ENCODE results near the gene FES.
A peak's percentile ranks its signal among the peaks of the same experiment; 100 is the strongest.

Gene FES

DNA sequence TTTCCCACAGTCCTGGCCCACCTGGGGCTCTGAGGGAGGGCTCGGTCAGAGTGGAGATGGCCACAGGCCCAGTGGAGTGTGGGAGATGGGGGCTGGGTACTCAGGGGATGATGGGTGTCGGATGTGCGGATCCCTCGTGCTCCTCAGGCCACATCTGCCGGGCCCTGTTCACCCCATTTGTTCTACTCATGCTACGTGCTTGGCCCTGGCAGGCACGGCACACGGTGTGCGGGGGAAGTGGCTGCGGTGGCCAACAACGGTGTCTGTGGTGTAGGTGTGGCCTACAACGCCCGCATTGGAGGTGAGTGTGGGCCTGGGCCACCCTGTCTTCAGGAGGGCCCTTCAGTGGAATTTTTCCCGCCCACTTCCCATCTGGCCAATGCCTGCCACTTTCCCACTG is 7.0 kb upstream of the FES start:
- DNase-seq, result no peak

GRCh38 chr15:90877996-90878395 is 6.3 kb upstream of the FES start:
- no peak for DNase-seq

GRCh38 chr15:90878660-90879059 is 5.6 kb upstream of the FES start:
- DNase-seq, result no peak

DNA sequence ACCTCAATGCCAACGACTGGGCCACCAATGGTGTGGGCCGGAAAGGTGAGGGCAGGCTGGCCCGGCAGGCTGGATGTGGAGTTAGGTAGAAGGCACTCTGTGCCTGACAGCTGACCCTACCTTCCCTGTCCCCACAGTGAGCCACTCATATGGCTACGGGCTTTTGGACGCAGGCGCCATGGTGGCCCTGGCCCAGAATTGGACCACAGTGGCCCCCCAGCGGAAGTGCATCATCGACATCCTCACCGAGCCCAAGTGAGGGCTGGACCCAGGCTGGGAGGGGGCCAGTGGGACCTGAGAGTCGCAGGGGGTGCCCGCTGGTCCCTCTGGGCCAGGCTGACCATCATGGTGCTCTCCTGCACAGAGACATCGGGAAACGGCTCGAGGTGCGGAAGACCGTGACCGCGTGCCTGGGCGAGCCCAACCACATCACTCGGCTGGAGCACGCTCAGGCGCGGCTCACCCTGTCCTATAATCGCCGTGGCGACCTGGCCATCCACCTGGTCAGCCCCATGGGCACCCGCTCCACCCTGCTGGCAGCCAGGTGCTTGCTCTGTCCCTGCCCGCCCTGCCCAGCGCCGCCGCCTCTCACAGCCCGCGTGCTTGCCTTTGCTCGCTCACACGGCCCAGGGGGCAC is 4.5 kb upstream of the FES start:
- DNase-seq, result no peak

DNA sequence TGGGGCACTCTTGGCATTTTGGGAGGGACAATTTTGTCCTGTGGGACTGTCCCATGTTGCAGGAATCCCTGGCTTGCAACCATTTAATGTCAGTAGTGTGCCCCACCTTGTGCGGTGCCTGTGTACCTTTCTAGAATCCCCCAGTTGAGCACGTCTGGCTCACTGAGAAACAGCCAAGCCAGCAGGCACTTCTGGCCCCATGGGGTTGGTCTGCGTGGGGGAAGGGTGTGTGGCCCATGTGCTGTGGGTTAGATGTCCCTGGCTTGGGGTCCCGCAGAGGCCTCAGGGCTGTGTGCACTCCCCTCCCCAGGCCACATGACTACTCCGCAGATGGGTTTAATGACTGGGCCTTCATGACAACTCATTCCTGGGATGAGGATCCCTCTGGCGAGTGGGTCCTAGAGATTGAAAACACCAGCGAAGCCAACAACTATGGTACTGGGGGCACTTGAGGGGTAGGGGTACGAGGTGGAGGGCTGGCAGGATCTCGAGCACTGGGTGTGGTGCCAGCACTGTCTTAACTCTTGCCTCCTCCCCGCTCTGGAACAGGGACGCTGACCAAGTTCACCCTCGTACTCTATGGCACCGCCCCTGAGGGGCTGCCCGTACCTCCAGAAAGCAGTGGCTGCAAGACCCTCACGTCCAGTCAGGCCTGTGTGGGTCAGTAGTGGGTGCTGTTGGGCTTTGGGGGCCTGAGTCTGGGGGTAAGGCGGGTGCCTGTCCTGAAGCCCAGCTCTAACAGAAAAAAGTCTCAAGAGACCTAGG is 3.7 kb upstream of the FES start:
- DNase-seq, result no peak

- DNase-seq, result no peak
Measured at GRCh38 chr15:90881181-90881977, 2.9 kb upstream of the FES start.

GRCh38 chr15:90881978-90882721 is 2.2 kb upstream of the FES start:
- DNase-seq, result no peak

DNA sequence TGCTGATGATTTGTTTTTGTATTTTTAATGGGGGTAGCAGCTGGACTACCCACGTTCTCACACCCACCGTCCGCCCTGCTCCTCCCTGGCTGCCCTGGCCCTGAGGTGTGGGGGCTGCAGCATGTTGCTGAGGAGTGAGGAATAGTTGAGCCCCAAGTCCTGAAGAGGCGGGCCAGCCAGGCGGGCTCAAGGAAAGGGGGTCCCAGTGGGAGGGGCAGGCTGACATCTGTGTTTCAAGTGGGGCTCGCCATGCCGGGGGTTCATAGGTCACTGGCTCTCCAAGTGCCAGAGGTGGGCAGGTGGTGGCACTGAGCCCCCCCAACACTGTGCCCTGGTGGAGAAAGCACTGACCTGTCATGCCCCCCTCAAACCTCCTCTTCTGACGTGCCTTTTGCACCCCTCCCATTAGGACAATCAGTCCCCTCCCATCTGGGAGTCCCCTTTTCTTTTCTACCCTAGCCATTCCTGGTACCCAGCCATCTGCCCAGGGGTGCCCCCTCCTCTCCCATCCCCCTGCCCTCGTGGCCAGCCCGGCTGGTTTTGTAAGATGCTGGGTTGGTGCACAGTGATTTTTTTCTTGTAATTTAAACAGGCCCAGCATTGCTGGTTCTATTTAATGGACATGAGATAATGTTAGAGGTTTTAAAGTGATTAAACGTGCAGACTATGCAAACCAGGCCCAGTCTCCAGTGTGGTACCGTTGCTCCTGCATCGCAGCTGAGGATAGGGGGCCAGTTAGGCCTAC is 1.4 kb upstream of the FES start:
- no peak for DNase-seq

GRCh38 chr15:90883526-90883975 is 753 bp upstream of the FES start:
- DNase-seq, result no peak

DNA sequence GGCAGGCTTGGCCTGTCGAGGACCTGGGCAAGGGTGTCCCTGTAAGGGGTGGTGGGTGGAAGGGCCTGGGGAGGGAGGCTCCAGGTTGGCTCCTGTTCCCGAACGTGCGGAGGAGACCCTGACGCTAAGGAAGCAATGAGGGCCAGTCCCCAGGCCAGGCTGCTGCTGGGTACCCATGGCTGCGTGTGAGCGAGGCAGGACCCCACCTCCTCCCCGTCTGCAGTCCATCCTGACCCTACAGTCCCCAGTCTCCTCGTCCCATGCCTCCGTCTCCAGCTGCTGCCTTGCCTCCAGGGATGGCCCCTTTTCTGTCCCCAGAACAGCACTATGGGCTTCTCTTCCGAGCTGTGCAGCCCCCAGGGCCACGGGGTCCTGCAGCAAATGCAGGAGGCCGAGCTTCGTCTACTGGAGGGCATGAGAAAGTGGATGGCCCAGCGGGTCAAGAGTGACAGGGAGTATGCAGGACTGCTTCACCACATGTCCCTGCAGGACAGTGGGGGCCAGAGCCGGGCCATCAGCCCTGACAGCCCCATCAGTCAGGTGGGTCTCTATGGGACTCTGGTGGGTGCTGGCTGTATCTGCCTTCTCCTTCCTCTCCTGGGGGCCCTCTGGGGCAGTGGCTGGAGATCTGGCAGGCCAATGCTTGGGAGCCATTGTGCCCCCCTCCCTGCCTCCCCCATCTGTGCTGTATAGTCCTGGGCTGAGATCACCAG is 571 bp downstream of the FES start:
- DNase-seq, result no peak

DNA sequence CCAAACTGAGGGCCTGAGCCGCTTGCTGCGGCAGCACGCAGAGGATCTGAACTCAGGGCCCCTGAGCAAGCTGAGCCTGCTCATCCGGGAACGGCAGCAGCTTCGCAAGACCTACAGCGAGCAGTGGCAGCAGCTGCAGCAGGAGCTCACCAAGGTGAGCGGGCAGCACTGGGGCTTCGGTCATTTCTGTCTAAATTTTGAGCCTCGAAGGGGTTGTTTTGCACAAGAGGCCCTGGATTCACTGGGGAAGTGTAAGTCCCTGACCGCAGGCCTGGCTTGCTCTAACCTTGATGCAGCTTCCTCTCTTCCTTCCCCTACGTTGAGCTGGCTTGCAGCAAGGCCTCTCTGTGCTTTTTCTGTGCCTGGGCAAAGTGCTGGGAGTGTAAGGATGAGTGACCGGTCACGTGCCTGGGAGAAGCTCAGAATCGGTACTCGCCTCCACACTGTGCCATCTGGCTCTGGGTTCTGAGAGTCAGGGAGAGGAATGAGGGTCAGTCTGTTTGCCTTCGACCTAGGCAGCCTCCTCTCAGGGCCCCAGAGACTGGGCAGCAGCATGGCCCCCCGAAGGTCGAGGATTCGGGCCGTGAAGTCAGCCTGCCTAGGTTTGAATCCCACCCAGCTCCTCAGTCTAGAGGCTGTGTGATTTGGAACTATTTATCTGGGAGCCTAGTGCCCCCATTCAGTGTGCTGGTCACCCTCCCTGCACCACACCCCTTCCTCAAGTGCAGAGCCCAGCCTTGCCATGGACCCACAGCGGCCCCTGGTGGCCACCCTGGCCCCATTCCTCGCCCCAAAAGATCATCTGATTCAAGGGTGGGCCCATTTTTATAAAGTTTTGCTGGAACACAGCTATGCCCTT is 1.4 kb downstream of the FES start:
- peak; percentile 88 for DNase-seq

DNA sequence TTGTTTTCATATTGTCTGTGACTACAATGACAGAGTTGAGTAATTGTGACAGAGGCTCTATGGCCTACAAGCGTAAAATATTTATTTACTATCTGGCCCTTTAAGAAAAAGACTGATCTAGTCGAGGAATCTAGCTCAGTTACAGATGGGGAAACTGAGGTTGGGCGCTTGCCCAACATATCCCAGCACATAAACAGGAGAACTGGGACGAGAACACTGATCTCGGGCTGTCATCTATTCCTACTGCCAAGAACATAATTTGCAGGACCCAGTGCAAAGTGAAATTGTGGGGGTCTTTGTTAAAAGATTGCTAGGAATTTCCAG is 1.9 kb downstream of the FES start:
- DNase-seq, result no peak

DNA sequence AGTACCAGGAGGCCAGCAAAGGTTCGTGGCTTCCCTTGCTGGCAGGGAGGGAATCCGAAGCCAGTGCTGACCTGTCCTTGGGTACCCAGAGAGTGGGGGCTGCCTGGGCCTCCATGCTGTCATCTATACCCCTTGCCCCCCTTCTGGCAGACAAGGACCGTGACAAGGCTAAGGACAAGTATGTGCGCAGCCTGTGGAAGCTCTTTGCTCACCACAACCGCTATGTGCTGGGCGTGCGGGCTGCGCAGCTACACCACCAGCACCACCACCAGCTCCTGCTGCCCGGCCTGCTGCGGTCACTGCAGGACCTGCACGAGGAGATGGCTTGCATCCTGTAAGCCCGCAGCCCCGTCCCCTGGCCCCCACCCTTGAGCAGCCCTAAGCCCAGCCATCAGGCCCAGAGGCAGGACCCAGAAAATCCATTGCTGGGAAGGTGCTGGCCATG is 2.8 kb downstream of the FES start:
- no peak for DNase-seq

DNA sequence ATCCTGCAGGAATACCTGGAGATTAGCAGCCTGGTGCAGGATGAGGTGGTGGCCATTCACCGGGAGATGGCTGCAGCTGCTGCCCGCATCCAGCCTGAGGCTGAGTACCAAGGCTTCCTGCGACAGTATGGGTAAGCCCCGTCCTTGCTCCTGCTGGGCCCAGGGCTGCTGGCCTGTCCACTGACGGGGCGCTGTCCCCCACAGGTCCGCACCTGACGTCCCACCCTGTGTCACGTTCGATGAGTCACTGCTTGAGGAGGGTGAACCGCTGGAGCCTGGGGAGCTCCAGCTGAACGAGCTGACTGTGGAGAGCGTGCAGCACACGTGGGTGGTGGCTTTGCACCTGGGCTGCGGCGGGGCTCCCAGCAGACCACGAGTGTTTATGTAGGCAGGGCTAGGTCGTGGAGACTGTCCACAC is 5.0 kb downstream of the FES start:
- DNase-seq, result no peak

- DNase-seq, result no peak
Measured at GRCh38 chr15:90889736-90890456, 5.6 kb downstream of the FES start.

- DNase-seq, result no peak
Measured at GRCh38 chr15:90890839-90891238, 6.5 kb downstream of the FES start.

DNA sequence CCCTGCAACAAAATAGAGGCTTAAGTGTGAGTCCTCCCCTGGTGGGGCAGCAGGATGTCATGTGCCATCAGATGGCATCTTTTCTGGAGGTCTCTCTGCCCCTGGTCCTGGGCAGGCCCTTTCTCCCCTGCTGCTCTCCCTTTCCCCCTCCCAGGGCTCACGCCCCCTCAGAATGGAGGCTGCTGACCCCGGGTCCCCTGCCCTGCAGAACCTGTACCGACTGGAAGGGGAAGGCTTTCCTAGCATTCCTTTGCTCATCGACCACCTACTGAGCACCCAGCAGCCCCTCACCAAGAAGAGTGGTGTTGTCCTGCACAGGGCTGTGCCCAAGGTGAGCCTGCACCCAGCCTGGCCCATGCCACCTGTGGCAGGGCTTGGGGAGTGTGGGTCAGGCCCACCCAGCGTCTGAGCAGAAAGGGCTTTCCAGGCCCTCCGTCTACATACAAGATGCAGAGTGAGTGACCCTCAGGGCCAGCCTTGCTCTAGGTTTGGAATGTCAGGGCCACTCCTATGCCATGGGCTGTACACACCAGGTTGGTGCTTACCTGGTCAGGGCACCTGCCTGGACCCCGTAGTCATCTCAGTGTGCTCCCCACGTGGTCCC is 7.1 kb downstream of the FES start:
- no peak for DNase-seq

DNA sequence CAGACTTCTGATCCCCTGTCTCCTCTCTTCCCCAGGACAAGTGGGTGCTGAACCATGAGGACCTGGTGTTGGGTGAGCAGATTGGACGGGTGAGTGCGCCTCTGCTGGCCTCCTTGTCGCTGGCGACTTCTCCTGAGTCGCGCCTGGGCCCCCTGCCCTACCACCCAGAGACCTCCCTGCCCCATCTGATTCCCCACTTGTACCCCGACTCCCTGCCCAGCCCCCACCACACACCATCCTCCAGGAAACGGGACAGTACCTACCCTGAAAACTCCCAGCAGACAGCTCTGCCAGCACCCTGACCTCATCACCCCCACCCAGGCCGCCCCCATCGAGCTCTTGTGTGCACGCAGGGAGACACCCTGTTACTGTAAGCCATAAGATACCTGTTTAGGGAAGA is 7.7 kb downstream of the FES start:
- DNase-seq, result no peak

- no peak for DNase-seq
Measured at GRCh38 chr15:90892498-90893174, 8.3 kb downstream of the FES start.

Data from stimulated activated CD4-positive, alpha-beta T cell treated with anti-CD3 and anti-CD28 coated beads, Interleukin-15, amount 100 ng/mL, for 24 hours (primary cell).